Liver (tissue), 9 donors: ENCODE data around the gene ITGA5. TPM values are rescaled to one million over a fixed set of nuclear protein-coding genes. Genes with fewer than 3 reads are reported as not detected.

ENCODE experiments used
- DNase-seq: peaks from one replicate; pipeline ENCODE4 v3.0.0-alpha.2; 2017; ENCODE audit warnings: low spot score
- H3K27ac ChIP-seq, 2 donors: one replicate each; pipeline ENCODE4 v1.7.0; 2013; ENCODE audit warnings: inconsistent platforms in 2 of 2, low read length in 2 of 2, control low read depth in 1 of 2, low read depth in 1 of 2, mild to moderate bottlenecking in 1 of 2
- H3K27me3 ChIP-seq, 4 donors: one replicate each; pipeline versions ENCODE4 v1.6.1 to v1.7.0; 2013; ENCODE audit warnings: low read length in 3 of 4, inconsistent platforms in 1 of 4, mild to moderate bottlenecking in 1 of 4, moderate library complexity in 1 of 4; ENCODE audit not compliant: control insufficient read depth in 4 of 4, insufficient read depth in 4 of 4
- H3K36me3 ChIP-seq, 4 donors: one replicate each; pipeline versions ENCODE4 v1.6.1 to v1.7.0; 2013; ENCODE audit warnings: low read length in 3 of 4, mild to moderate bottlenecking in 3 of 4, low read depth in 1 of 4, moderate library complexity in 1 of 4; ENCODE audit not compliant: control insufficient read depth in 4 of 4, insufficient read depth in 3 of 4
- H3K4me1 ChIP-seq, 4 donors: one replicate each; pipeline versions ENCODE4 v1.6.1 to v1.7.0; 2013; ENCODE audit warnings: low read length in 3 of 4, mild to moderate bottlenecking in 3 of 4, moderate library complexity in 1 of 4; ENCODE audit not compliant: control insufficient read depth in 4 of 4, insufficient read depth in 4 of 4
- H3K4me3 ChIP-seq, 3 donors: one replicate each; pipeline versions ENCODE4 v1.6.1 to v1.7.0; 2013; ENCODE audit warnings: low read length in 3 of 3, control low read depth in 1 of 3, low read depth in 1 of 3, mild to moderate bottlenecking in 1 of 3
- H3K9ac ChIP-seq, 2 donors: one replicate each; pipeline ENCODE4 v1.7.0; 2013; ENCODE audit warnings: low read length in 2 of 2, mild to moderate bottlenecking in 2 of 2, moderate library complexity in 2 of 2, control low read depth in 1 of 2, low read depth in 1 of 2
- H3K9me3 ChIP-seq, 4 donors: one replicate each; pipeline versions ENCODE4 v1.6.1 to v1.7.0; 2013; ENCODE audit warnings: low read length in 3 of 4; ENCODE audit not compliant: control insufficient read depth in 4 of 4
- EGR1 ChIP-seq, 2 donors: IDR thresholded peaks; 2 replicates each; pipeline ENCODE4 v1.6.1; 2016 to 2018; ENCODE audit warnings: antibody characterized with exemption in 2 of 2, low read depth in 2 of 2
- FOXA1 ChIP-seq: IDR thresholded peaks from 2 replicates; pipeline ENCODE4 v1.6.1; 2016; ENCODE audit warnings: antibody characterized with exemption
- FOXA2 ChIP-seq: IDR thresholded peaks from 2 replicates; pipeline ENCODE4 v1.6.1; 2016; ENCODE audit warnings: antibody characterized with exemption
- HNF4A ChIP-seq, 2 donors: conservative IDR thresholded peaks; 2 replicates each; pipeline ENCODE4 v1.6.1; 2016; ENCODE audit warnings: antibody characterized with exemption in 2 of 2, mild to moderate bottlenecking in 2 of 2
- HNF4G ChIP-seq: IDR thresholded peaks from 2 replicates; pipeline ENCODE4 v1.6.1; 2016; ENCODE audit warnings: antibody characterized with exemption
- JUND ChIP-seq, 2 donors: IDR thresholded peaks; 2 replicates each; pipeline ENCODE4 v1.6.1; 2016; ENCODE audit warnings: antibody characterized with exemption in 2 of 2
- NR2F2 ChIP-seq: IDR thresholded peaks from 2 replicates; pipeline ENCODE4 v1.6.1; 2016; ENCODE audit warnings: antibody characterized with exemption
- RAD21 ChIP-seq, 2 donors: IDR thresholded peaks; 2 replicates each; pipeline ENCODE4 v1.6.1; 2016; ENCODE audit warnings: antibody characterized with exemption in 2 of 2, mild to moderate bottlenecking in 2 of 2
- RXRA ChIP-seq, 2 donors: IDR thresholded peaks; 2 replicates each; pipeline ENCODE4 v1.6.1; 2017 to 2018; ENCODE audit warnings: antibody characterized with exemption in 2 of 2, mild to moderate bottlenecking in 1 of 2
- SP1 ChIP-seq: IDR thresholded peaks from 2 replicates; pipeline ENCODE4 v1.6.1; 2018; ENCODE audit warnings: antibody characterized with exemption, mild to moderate bottlenecking
- TAF1 ChIP-seq: conservative IDR thresholded peaks from 2 replicates; pipeline ENCODE4 v1.6.1; 2016; ENCODE audit warnings: antibody characterized with exemption, mild to moderate bottlenecking
- YY1 ChIP-seq: IDR thresholded peaks from 2 replicates; pipeline ENCODE4 v1.6.1; 2016; ENCODE audit warnings: antibody characterized with exemption, mild to moderate bottlenecking
- WGBS: extraction: QIAGEN DNeasy Blood & Tissue Kit; methylation state at CpG from one replicate; pipeline ENCODE4 v1.1.7; 2013; 5-methylcytosine and 5-hydroxymethylcytosine counted together
- polyA plus RNA-seq, 2 donors: library from polyadenylated mRNA; stranded (reverse) in 1 of 2; unstranded in 1 of 2; fragments of 200-250 nt in 1 of 2; fragments of >200 nt in 1 of 2; fragmentation: Nextera tagmentation in 1 of 2; extraction: Ambion mirVana in 1 of 2; gene quantifications; one replicate each; pipeline versions ENCODE4 v1.2.1 to v1.2.3, GENCODE V29; 2013 to 2015
- total RNA-seq, 2 donors: library from RNA; depleted of rRNA; stranded (reverse); fragments of >200 nt; gene quantifications; one replicate each; pipeline ENCODE4 v1.2.3, GENCODE V29; 2014
- TF ChIP-seq, protein P1 (sequence below): fragments of 150-350 bp; IDR thresholded peaks from 2 replicates; pipeline ENCODE4 v1.5.1; 2017; ENCODE audit warnings: improper control_type of control experiment, low read depth, low read length; ENCODE audit not compliant: missing input control
- TF ChIP-seq, protein P2 (sequence below): IDR thresholded peaks from 2 replicates; pipeline ENCODE4 v1.6.1; 2016; ENCODE audit warnings: antibody characterized with exemption
- TF ChIP-seq, protein P3 (sequence below): IDR thresholded peaks from 2 replicates; pipeline ENCODE4 v1.6.1; 2016; ENCODE audit warnings: antibody characterized with exemption
- TF ChIP-seq, protein P4 (sequence below): IDR thresholded peaks from 2 replicates; pipeline ENCODE4 v1.6.1; 2016; ENCODE audit warnings: antibody characterized with exemption, mild to moderate bottlenecking
- TF ChIP-seq, protein P5 (sequence below): IDR thresholded peaks from 2 replicates; pipeline ENCODE4 v1.6.1; 2016; ENCODE audit warnings: antibody characterized with exemption
- donor health status: healthy.
- donor health status: healthy.
- donor health status: healthy.
- donor health status: healthy.
- donor health status: healthy.

Gene ITGA5
- total and polyA plus RNA-seq, 4 donors: 26.6 to 60.7 (median 39.6) TPM

DNA sequence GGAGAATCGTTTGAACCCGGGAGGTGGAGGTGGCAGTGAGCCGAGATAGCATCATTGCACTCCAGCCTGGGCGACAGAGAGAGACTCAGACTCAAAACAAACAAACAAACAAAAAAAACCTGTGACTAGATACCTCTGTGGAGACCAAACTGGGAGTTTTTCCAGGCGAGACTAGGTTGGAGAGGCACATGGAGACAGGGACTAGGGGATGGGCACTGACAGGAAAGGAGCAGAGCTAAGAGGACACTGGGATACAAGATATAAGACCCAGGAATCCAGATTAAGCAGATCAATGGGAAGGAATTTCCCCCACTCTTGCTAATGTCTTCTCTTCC lies 4.7 kb upstream of the ITGA5 start:
- no peak overlapping the region for H3K9ac ChIP-seq

DNA sequence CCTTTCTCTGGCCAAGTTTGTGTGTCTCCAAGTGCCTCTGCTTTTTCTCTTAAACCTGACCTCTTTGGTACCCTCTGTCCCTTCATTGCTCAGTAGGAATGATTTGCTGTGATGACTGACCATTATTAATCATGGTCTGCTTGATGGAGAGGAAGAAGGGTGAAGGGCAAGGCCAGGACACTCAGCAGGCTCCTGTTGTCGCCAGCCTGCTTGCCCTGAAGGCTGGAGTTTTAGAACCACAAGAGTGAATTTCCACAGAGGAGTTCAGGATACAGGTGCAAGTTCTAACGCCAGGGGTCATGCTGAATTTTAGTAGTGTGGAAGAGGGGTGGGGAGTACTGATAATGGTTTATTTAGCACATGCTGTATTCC lies 2.8 kb upstream of the ITGA5 start:
- H3K9me3 ChIP-seq: no peaks in the 10 kb centered on the region
- no peak overlapping the region for H3K9ac ChIP-seq
- 72% methylated on average over 2 of the region's 2 CpGs for WGBS
- H3K4me1 ChIP-seq: peaks cover 4 to 15% (median 11%) of the 10 kb centered on the region in 4 donors
- no peak overlapping the region for H3K27ac ChIP-seq
- TF ChIP-seq, protein P1, sequence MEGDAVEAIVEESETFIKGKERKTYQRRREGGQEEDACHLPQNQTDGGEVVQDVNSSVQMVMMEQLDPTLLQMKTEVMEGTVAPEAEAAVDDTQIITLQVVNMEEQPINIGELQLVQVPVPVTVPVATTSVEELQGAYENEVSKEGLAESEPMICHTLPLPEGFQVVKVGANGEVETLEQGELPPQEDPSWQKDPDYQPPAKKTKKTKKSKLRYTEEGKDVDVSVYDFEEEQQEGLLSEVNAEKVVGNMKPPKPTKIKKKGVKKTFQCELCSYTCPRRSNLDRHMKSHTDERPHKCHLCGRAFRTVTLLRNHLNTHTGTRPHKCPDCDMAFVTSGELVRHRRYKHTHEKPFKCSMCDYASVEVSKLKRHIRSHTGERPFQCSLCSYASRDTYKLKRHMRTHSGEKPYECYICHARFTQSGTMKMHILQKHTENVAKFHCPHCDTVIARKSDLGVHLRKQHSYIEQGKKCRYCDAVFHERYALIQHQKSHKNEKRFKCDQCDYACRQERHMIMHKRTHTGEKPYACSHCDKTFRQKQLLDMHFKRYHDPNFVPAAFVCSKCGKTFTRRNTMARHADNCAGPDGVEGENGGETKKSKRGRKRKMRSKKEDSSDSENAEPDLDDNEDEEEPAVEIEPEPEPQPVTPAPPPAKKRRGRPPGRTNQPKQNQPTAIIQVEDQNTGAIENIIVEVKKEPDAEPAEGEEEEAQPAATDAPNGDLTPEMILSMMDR: no peak
- TF ChIP-seq EGR1 (IDR thresholded peaks at IDR 0.05; ENCODE audit: low read depth in 2 of 2): no peak
- TF ChIP-seq SP1: no peak
- TF ChIP-seq TAF1: no peak
- TF ChIP-seq FOXA2: no peak
- TF ChIP-seq, protein P2, sequence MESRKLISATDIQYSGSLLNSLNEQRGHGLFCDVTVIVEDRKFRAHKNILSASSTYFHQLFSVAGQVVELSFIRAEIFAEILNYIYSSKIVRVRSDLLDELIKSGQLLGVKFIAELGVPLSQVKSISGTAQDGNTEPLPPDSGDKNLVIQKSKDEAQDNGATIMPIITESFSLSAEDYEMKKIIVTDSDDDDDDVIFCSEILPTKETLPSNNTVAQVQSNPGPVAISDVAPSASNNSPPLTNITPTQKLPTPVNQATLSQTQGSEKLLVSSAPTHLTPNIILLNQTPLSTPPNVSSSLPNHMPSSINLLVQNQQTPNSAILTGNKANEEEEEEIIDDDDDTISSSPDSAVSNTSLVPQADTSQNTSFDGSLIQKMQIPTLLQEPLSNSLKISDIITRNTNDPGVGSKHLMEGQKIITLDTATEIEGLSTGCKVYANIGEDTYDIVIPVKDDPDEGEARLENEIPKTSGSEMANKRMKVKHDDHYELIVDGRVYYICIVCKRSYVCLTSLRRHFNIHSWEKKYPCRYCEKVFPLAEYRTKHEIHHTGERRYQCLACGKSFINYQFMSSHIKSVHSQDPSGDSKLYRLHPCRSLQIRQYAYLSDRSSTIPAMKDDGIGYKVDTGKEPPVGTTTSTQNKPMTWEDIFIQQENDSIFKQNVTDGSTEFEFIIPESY: no peak
- no peak for TF ChIP-seq HNF4A (conservative IDR thresholded peaks at IDR 0.05)
- TF ChIP-seq FOXA1: no peak
- TF ChIP-seq YY1: no peak
- TF ChIP-seq, protein P3, sequence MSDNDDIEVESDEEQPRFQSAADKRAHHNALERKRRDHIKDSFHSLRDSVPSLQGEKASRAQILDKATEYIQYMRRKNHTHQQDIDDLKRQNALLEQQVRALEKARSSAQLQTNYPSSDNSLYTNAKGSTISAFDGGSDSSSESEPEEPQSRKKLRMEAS: no peak
- TF ChIP-seq JUND (IDR thresholded peaks at IDR 0.05): no peak
- no peak for TF ChIP-seq RAD21 (IDR thresholded peaks at IDR 0.05)
- no peaks in the 10 kb centered on the region for H3K36me3 ChIP-seq
- DNase-seq: no peak
- no peak overlapping the region for H3K4me3 ChIP-seq
- H3K27me3 ChIP-seq: no peaks in the 10 kb centered on the region

More for the DNA sequence above, 4.7 kb upstream of the ITGA5 start:
- DNase-seq: no peak
- 46% methylated on average over 5 of the region's 5 CpGs for WGBS
- no peak for TF ChIP-seq JUND (IDR thresholded peaks at IDR 0.05)
- TF ChIP-seq TAF1: no peak
- TF ChIP-seq HNF4G: no peak
- no peak for TF ChIP-seq SP1
- TF ChIP-seq, protein P2: no peak
- TF ChIP-seq, protein P4, sequence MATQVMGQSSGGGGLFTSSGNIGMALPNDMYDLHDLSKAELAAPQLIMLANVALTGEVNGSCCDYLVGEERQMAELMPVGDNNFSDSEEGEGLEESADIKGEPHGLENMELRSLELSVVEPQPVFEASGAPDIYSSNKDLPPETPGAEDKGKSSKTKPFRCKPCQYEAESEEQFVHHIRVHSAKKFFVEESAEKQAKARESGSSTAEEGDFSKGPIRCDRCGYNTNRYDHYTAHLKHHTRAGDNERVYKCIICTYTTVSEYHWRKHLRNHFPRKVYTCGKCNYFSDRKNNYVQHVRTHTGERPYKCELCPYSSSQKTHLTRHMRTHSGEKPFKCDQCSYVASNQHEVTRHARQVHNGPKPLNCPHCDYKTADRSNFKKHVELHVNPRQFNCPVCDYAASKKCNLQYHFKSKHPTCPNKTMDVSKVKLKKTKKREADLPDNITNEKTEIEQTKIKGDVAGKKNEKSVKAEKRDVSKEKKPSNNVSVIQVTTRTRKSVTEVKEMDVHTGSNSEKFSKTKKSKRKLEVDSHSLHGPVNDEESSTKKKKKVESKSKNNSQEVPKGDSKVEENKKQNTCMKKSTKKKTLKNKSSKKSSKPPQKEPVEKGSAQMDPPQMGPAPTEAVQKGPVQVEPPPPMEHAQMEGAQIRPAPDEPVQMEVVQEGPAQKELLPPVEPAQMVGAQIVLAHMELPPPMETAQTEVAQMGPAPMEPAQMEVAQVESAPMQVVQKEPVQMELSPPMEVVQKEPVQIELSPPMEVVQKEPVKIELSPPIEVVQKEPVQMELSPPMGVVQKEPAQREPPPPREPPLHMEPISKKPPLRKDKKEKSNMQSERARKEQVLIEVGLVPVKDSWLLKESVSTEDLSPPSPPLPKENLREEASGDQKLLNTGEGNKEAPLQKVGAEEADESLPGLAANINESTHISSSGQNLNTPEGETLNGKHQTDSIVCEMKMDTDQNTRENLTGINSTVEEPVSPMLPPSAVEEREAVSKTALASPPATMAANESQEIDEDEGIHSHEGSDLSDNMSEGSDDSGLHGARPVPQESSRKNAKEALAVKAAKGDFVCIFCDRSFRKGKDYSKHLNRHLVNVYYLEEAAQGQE: no peak
- no peak for TF ChIP-seq RXRA (IDR thresholded peaks at IDR 0.05)
- no peak for TF ChIP-seq EGR1 (IDR thresholded peaks at IDR 0.05; ENCODE audit: low read depth in 2 of 2)
- TF ChIP-seq, protein P5, sequence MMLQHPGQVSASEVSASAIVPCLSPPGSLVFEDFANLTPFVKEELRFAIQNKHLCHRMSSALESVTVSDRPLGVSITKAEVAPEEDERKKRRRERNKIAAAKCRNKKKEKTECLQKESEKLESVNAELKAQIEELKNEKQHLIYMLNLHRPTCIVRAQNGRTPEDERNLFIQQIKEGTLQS: no peak
- no peak for TF ChIP-seq NR2F2
- TF ChIP-seq FOXA1: no peak
- Histone ChIP-seq H3K27ac (no peak overlapping the region), H3K27me3 (no peaks in the 10 kb centered on the region), H3K36me3 (no peaks in the 10 kb centered on the region), H3K4me3 (no peak overlapping the region), H3K9me3 (no peaks in the 10 kb centered on the region), H3K4me1 (peaks cover 5 to 18% (median 11%) of the 10 kb centered on the region in 4 donors)
